ENCODE results near the gene GPR39.

DNA sequence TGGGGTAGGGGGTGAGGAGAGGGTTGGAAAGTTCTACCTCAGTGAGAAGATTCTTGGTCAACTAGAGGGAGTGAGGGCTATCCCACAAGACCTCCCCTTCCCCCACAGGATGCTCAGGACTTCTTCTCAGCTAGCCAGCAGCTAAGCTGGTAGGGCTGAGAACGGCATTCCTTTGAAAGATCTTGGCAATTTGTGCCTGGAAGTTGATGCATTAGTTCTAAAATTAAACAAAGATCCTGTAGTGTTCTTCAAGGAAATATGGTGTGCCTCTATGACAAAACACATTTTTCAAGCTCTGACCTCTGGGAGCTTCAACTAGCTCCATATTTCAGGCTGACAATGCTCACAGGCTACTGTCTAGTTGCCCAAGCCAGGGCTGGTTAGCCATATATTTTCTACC, 251.1 kb downstream of the GPR39 start:
- TF ChIP-seq, protein P1, sequence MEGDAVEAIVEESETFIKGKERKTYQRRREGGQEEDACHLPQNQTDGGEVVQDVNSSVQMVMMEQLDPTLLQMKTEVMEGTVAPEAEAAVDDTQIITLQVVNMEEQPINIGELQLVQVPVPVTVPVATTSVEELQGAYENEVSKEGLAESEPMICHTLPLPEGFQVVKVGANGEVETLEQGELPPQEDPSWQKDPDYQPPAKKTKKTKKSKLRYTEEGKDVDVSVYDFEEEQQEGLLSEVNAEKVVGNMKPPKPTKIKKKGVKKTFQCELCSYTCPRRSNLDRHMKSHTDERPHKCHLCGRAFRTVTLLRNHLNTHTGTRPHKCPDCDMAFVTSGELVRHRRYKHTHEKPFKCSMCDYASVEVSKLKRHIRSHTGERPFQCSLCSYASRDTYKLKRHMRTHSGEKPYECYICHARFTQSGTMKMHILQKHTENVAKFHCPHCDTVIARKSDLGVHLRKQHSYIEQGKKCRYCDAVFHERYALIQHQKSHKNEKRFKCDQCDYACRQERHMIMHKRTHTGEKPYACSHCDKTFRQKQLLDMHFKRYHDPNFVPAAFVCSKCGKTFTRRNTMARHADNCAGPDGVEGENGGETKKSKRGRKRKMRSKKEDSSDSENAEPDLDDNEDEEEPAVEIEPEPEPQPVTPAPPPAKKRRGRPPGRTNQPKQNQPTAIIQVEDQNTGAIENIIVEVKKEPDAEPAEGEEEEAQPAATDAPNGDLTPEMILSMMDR (IDR thresholded peaks at IDR 0.05), result no peak
- TF ChIP-seq EZH2 (IDR thresholded peaks at IDR 0.05; ENCODE audit: borderline replicate concordance, insufficient read depth, low read depth, low read length, poor library complexity, severe bottlenecking), result no peak

Data from B cell (primary cell).